PC-3 (cell line): ENCODE results near the gene TSPO. TPM values are rescaled to one million over a fixed set of nuclear protein-coding genes. Genes with fewer than 3 reads are reported as not detected.

Experiments
- ATAC-seq: fragments of 200-7000 bp; cut with Tn5 transposase; 2 replicates; pipeline ENCODE4 v1.9.1; 2020; ENCODE audit warnings: mild to moderate bottlenecking, moderate library complexity
- BruUV-seq: library from RNA; stranded (reverse); fragments of 400-500 nt; replicated peaks from 2 replicates; lab custom pipeline; 2021; lab: Mats Ljungman, UMichigan
- CTCF ChIA-PET: fragments of 300-600 bp; sonication (Branson Sonifier 250); formaldehyde crosslinking; loops from one replicate; lab custom pipeline; 2022; ENCODE audit warnings: antibody characterized with exemption; lab: Charles Lee
- POLR2A ChIA-PET: fragments of 300-600 bp; sonication (Branson Sonifier 250); formaldehyde crosslinking; loops from one replicate; lab custom pipeline; 2022; ENCODE audit warnings: antibody characterized with exemption; ENCODE audit not compliant: unreplicated experiment; lab: Charles Lee
- DNase-seq: peaks from one replicate; pipeline ENCODE4 v3.0.0-alpha.2; 2015
- H2AFZ ChIP-seq: fragments of 300-600 bp; sonication (generic); 2 replicates; pipeline ENCODE4 v1.6.0; 2016; ENCODE audit warnings: antibody characterized with exemption, low read length
- H3F3A ChIP-seq: fragments of 300-600 bp; sonication (generic); one replicate; pipeline ENCODE4 v1.6.0; 2017; ENCODE audit warnings: antibody characterized with exemption, low read length, control low read depth, mild to moderate bottlenecking; ENCODE audit not compliant: unreplicated experiment
- H3K27ac ChIP-seq: fragments of 300-600 bp; sonication (generic); 2 replicates; pipeline ENCODE4 v1.5.1; 2016; ENCODE audit warnings: mild to moderate bottlenecking, low read length
- H3K27me3 ChIP-seq: fragments of 300-600 bp; sonication (generic); 2 replicates; pipeline ENCODE4 v1.6.1; 2016; ENCODE audit warnings: low read length, mixed read lengths
- H3K36me3 ChIP-seq: fragments of 300-600 bp; sonication (generic); 2 replicates; pipeline ENCODE4 v1.6.1; 2016; ENCODE audit warnings: low read depth, mixed run types, low read length, mixed read lengths
- H3K4me1 ChIP-seq: fragments of 300-600 bp; sonication (generic); 2 replicates; pipeline ENCODE4 v1.5.1; 2016; ENCODE audit warnings: low read length; ENCODE audit not compliant: insufficient read depth
- H3K4me2 ChIP-seq: fragments of 300-600 bp; sonication (generic); 2 replicates; pipeline ENCODE4 v1.6.0; 2016; ENCODE audit warnings: low read length
- H3K4me3 ChIP-seq: fragments of 300-600 bp; sonication (generic); 2 replicates; pipeline ENCODE4 v1.5.1; 2016; ENCODE audit warnings: mild to moderate bottlenecking, low read length, mixed read lengths
- H3K79me2 ChIP-seq: fragments of 300-600 bp; sonication (generic); 2 replicates; pipeline ENCODE4 v1.6.1; 2017; ENCODE audit warnings: low read length, mixed read lengths
- H3K9ac ChIP-seq: fragments of 300-600 bp; sonication (generic); 2 replicates; pipeline ENCODE4 v1.6.0; 2016; ENCODE audit warnings: mild to moderate bottlenecking, low read length
- H3K9me2 ChIP-seq: fragments of 300-600 bp; sonication (generic); replicated peaks from 2 replicates; pipeline ENCODE4 v1.6.1; 2016; ENCODE audit warnings: mixed run types, low read length, mixed read lengths
- H3K9me3 ChIP-seq: fragments of 300-600 bp; sonication (generic); 2 replicates; pipeline ENCODE4 v1.6.1; 2016; ENCODE audit warnings: low read length, mixed read lengths
- H4K20me1 ChIP-seq: fragments of 300-600 bp; sonication (generic); 2 replicates; pipeline ENCODE4 v1.6.1; 2016; ENCODE audit warnings: low read length, mixed read lengths
- CTCF ChIP-seq: fragments of 300-600 bp; sonication (generic); conservative IDR thresholded peaks from 2 replicates; pipeline ENCODE4 v1.5.1; 2017; ENCODE audit warnings: antibody characterized with exemption, low read depth, mild to moderate bottlenecking, low read length
- EZH2 ChIP-seq: fragments of 300-600 bp; sonication (generic); IDR thresholded peaks from one replicate; pipeline ENCODE4 v1.6.1; 2017; ENCODE audit warnings: antibody characterized with exemption, mild to moderate bottlenecking, low read length; ENCODE audit not compliant: unreplicated experiment
- EZH2phosphoT487 ChIP-seq: fragments of 300-600 bp; sonication (generic); IDR thresholded peaks from 2 replicates; pipeline ENCODE4 v1.6.1; 2018; ENCODE audit warnings: mild to moderate bottlenecking, antibody characterized with exemption, low read length, borderline replicate concordance
- intact Hi-C: fragments of 100-400 bp; cut with micrococcal nuclease; formaldehyde crosslinking; loops from 2 replicates; pipeline ENCODE4 v1.9.0; 2023
- total RNA-seq: library from RNA; depleted of rRNA; stranded (reverse); fragments of >200 nt; gene quantifications from 2 replicates; pipeline ENCODE4 v1.2.3, GENCODE V29; 2014

The TSPO gene
- total RNA-seq, 1 experiment from 2014 or later: 349 TPM

DNA sequence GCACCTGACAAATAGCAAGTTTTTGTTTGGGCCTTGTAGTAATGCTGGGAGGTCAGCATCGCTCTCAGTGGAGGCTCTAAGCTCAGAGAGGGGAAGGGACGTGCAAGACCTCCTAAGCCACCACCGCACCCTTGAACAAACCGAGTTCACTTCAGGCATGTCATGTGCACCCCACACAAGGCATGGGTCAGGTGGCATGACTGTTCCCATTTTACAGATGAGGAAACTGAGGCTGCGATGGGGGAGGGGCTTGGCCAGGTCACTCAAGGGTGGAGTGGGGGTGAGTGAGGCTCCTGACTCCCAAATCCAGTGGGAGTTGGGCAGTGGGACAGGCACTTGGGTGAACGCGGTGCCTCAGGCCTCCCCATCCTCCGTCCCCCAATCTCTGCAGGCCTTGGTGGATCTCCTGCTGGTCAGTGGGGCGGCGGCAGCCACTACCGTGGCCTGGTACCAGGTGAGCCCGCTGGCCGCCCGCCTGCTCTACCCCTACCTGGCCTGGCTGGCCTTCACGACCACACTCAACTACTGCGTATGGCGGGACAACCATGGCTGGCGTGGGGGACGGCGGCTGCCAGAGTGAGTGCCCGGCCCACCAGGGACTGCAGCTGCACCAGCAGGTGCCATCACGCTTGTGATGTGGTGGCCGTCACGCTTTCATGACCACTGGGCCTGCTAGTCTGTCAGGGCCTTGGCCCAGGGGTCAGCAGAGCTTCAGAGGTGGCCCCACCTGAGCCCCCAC lies 11.2 kb downstream of the TSPO start:
- Histone ChIP-seq H4K20me1 (peaks cover 7% of the 10 kb centered on the region; the same call in 1 of the 2 replicates), H3K4me3 (no peak overlapping the region), H3K27me3 (no peaks in the 10 kb centered on the region), H3F3A (no peaks in the 10 kb centered on the region), H3K9me2 (no peaks in the 10 kb centered on the region), H3K4me2 (no peak overlapping the region), H3K4me1 (no peaks in the 10 kb centered on the region), H3K9ac (no peak overlapping the region), H3K9me3 (no peaks in the 10 kb centered on the region), H2AFZ (no peak overlapping the region), H3K36me3 (no peaks in the 10 kb centered on the region; the same call in 1 of the 2 replicates), H3K27ac (no peak overlapping the region), H3K79me2 (peaks cover 12% of the 10 kb centered on the region; the same call in 1 of the 2 replicates)
- BruUV-seq: no TSS peak
- ATAC-seq (no peak), DNase-seq (no peak)
- ChIA-PET CTCF (no interaction called here), POLR2A (no interaction called here)
- intact Hi-C loops: no loop called here
- no peak for TF ChIP-seq CTCF
- no peak for TF ChIP-seq EZH2phosphoT487
- no peak for TF ChIP-seq EZH2

DNA sequence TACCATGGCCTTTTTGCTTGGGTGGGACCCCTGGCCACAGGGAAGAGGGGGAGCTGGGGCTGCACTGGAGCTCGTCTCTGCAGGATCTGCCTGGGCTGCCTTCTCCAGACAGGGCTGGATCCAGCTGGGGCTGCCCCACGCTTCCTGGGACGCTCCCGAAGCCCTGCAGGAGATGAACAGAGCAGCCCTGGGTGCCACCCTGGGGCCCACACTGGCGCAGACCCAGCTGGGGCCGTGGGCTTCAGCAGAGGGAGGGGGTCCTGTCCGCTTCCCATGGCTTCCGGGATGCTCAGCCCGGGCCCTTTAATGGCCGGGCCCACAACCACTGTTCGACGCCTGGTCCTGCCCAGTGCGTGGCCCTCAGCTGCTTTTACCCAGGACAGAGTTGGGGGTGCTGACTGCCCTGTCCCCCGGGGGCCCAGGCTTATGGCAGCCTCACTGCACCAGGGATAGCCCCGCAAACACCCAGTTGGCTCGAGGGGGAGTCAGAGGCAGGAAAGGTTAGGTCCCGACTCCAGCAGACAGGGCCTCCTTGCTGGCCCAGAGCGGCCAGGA lies 12.0 kb downstream of the TSPO start:
- ATAC-seq: no peak
- CTCF ChIA-PET: no interaction called here
- no peak overlapping the region for H3K9ac ChIP-seq

More for the DNA sequence above, 12.0 kb downstream of the TSPO start:
- intact Hi-C loops: no loop called here
- Histone ChIP-seq H4K20me1 (peaks cover 2% of the 10 kb centered on the region; the same call in 1 of the 2 replicates), H3K4me2 (no peak overlapping the region), H3K79me2 (peaks cover 4% of the 10 kb centered on the region; the same call in 1 of the 2 replicates), H3K4me3 (no peak overlapping the region), H2AFZ (no peak overlapping the region), H3K27ac (no peak overlapping the region), H3K27me3 (no peaks in the 10 kb centered on the region), H3K36me3 (no peaks in the 10 kb centered on the region; the same call in 1 of the 2 replicates), H3F3A (no peaks in the 10 kb centered on the region), H3K4me1 (no peaks in the 10 kb centered on the region), H3K9me3 (no peaks in the 10 kb centered on the region), H3K9me2 (no peaks in the 10 kb centered on the region)
- TF ChIP-seq CTCF: no peak
- TF ChIP-seq EZH2: no peak
- TF ChIP-seq EZH2phosphoT487: no peak
- POLR2A ChIA-PET: no interaction called here
- no peak for DNase-seq
- BruUV-seq: no TSS peak
